GM18907 (cell line): ENCODE measurements around the gene TM4SF1.

Experiments used
- ATAC-seq: cut with Tn5 transposase; IDR thresholded peaks from one replicate; pipeline ENCODE4 v1.9.1; 2021; ENCODE audit warnings: mild to moderate bottlenecking, moderate library complexity; ENCODE audit not compliant: unreplicated experiment

TM4SF1 gene

GRCh38 chr3:149375501-149376196 is 1.8 kb downstream of the TM4SF1 start:
- no peak for ATAC-seq

- no peak for ATAC-seq
Measured at GRCh38 chr3:149374793-149375500, 2.5 kb downstream of the TM4SF1 start.

GRCh38 chr3:149374391-149374790 is 3.1 kb downstream of the TM4SF1 start:
- ATAC-seq, result no peak

GRCh38 chr3:149373235-149374125 is 4.0 kb downstream of the TM4SF1 start:
- no peak for ATAC-seq

GRCh38 chr3:149371723-149372114 is 5.7 kb downstream of the TM4SF1 start:
- ATAC-seq, result no peak

- no peak for ATAC-seq
Measured at GRCh38 chr3:149371001-149371722, 6.3 kb downstream of the TM4SF1 start.

GRCh38 chr3:149369991-149370866 is 7.2 kb downstream of the TM4SF1 start:
- ATAC-seq, result no peak

GRCh38 chr3:149368674-149369497 is 8.6 kb downstream of the TM4SF1 start:
- ATAC-seq, result no peak

GRCh38 chr3:149368201-149368673 is 9.2 kb downstream of the TM4SF1 start:
- ATAC-seq, result no peak

GRCh38 chr3:149366941-149367840 is 10.3 kb downstream of the TM4SF1 start:
- ATAC-seq, result no peak

- ATAC-seq, result no peak
Measured at GRCh38 chr3:149366031-149366430, 11.4 kb downstream of the TM4SF1 start.

- no peak for ATAC-seq
Measured at GRCh38 chr3:149364624-149365023, 12.8 kb downstream of the TM4SF1 start.

- ATAC-seq, result no peak
Measured at GRCh38 chr3:149363053-149363452, 14.4 kb downstream of the TM4SF1 start.

GRCh38 chr3:149362366-149362765 is 15.1 kb downstream of the TM4SF1 start:
- ATAC-seq, result no peak

- no peak for ATAC-seq
Measured at GRCh38 chr3:149356630-149357029, 20.8 kb downstream of the TM4SF1 start.

GRCh38 chr3:149356044-149356592 is 21.3 kb downstream of the TM4SF1 start:
- no peak for ATAC-seq

- ATAC-seq, result no peak
Measured at GRCh38 chr3:149353581-149354184, 23.8 kb downstream of the TM4SF1 start.
